A673 (cell line): ENCODE data around the gene MRTFA.

Experiments used
- CTCF ChIP-seq: fragments of 300-800, 200-600 bp; sonication (generic); conservative IDR thresholded peaks from 2 replicates; pipeline ENCODE4 v1.5.1; 2017; ENCODE audit warnings: low read depth, mild to moderate bottlenecking, antibody characterized with exemption, low read length, moderate library complexity, mixed read lengths
- EZH2 ChIP-seq: fragments of 200-600 bp; sonication (generic); IDR thresholded peaks from 2 replicates; pipeline ENCODE4 v1.6.1; 2017; ENCODE audit warnings: borderline replicate concordance, low read depth, mild to moderate bottlenecking, mixed read lengths, antibody characterized with exemption, low read length; ENCODE audit not compliant: poor library complexity, severe bottlenecking

- TF ChIP-seq CTCF = no peak
- TF ChIP-seq EZH2 = no peak
These were observed 79.9 kb downstream of the MRTFA start for GRCh38 chr22:40556641-40557040.
